ENCODE results near the gene SHISA6.

Gene SHISA6

GRCh38 chr17:11353601-11354000 is 112.6 kb downstream of the SHISA6 start:
- no peak for DNase-seq (ENCODE audit: low read depth in 2 of 2)

GRCh38 chr17:11356371-11356770 is 115.4 kb downstream of the SHISA6 start:
- no peak for DNase-seq (ENCODE audit: low read depth in 2 of 2)

GRCh38 chr17:11363565-11364117 is 122.6 kb downstream of the SHISA6 start:
- no peak for DNase-seq (ENCODE audit: low read depth in 2 of 2)

GRCh38 chr17:11366272-11366850 is 125.3 kb downstream of the SHISA6 start:
- no peak for DNase-seq (ENCODE audit: low read depth in 2 of 2)

- no peak for DNase-seq (ENCODE audit: low read depth in 2 of 2)
These were observed 128.6 kb downstream of the SHISA6 start for GRCh38 chr17:11369575-11369974.

GRCh38 chr17:11372692-11373091 is 131.7 kb downstream of the SHISA6 start:
- no peak for DNase-seq (ENCODE audit: low read depth in 2 of 2)

GRCh38 chr17:11378506-11378905 is 137.5 kb downstream of the SHISA6 start:
- no peak for DNase-seq (ENCODE audit: low read depth in 2 of 2)

- no peak for DNase-seq (ENCODE audit: low read depth in 2 of 2)
These were observed 139.7 kb downstream of the SHISA6 start for GRCh38 chr17:11380761-11381160.

GRCh38 chr17:11383157-11383556 is 142.1 kb downstream of the SHISA6 start:
- DNase-seq (ENCODE audit: low read depth in 2 of 2): no peak

- no peak for DNase-seq (ENCODE audit: low read depth in 2 of 2)
These were observed 143.1 kb downstream of the SHISA6 start for GRCh38 chr17:11384131-11384530.

- DNase-seq (ENCODE audit: low read depth in 2 of 2): no peak
These were observed 146.6 kb downstream of the SHISA6 start for GRCh38 chr17:11387610-11388009.

GRCh38 chr17:11388054-11388453 is 147.0 kb downstream of the SHISA6 start:
- no peak for DNase-seq (ENCODE audit: low read depth in 2 of 2)

GRCh38 chr17:11389583-11389982 is 148.6 kb downstream of the SHISA6 start:
- no peak for DNase-seq (ENCODE audit: low read depth in 2 of 2)

- no peak for DNase-seq (ENCODE audit: low read depth in 2 of 2)
These were observed 150.1 kb downstream of the SHISA6 start for GRCh38 chr17:11391134-11391533.

- DNase-seq (ENCODE audit: low read depth in 2 of 2): no peak
These were observed 163.6 kb downstream of the SHISA6 start for GRCh38 chr17:11404431-11405276.

GRCh38 chr17:11406716-11407115 is 165.7 kb downstream of the SHISA6 start:
- no peak for DNase-seq (ENCODE audit: low read depth in 2 of 2)

GRCh38 chr17:11412654-11413053 is 171.6 kb downstream of the SHISA6 start:
- no peak for DNase-seq (ENCODE audit: low read depth in 2 of 2)

GRCh38 chr17:11418342-11418741 is 177.3 kb downstream of the SHISA6 start:
- DNase-seq (ENCODE audit: low read depth in 2 of 2): no peak

GRCh38 chr17:11430751-11431150 is 189.7 kb downstream of the SHISA6 start:
- no peak for DNase-seq (ENCODE audit: low read depth in 2 of 2)

- no peak for DNase-seq (ENCODE audit: low read depth in 2 of 2)
These were observed 197.7 kb downstream of the SHISA6 start for GRCh38 chr17:11438673-11439072.

GRCh38 chr17:11441004-11441403 is 200.0 kb downstream of the SHISA6 start:
- DNase-seq (ENCODE audit: low read depth in 2 of 2): no peak

GRCh38 chr17:11446316-11446715 is 205.3 kb downstream of the SHISA6 start:
- no peak for DNase-seq (ENCODE audit: low read depth in 2 of 2)

- no peak for DNase-seq (ENCODE audit: low read depth in 2 of 2)
These were observed 213.1 kb downstream of the SHISA6 start for GRCh38 chr17:11454096-11454495.

All from fibroblast of skin of left quadriceps (primary cell).